RWPE2 (cell line): ENCODE results near the gene PDLIM4.

Source experiments
- ATAC-seq: fragments of 200-7000 bp; cut with Tn5 transposase; 3 replicates; pipeline ENCODE4 v1.9.1; 2021; ENCODE audit warnings: low read depth
- DNase-seq: peaks from one replicate; pipeline ENCODE4 v3.0.0-alpha.2; 2020; ENCODE audit warnings: low spot score
- H3K27ac ChIP-seq: fragments of 450-650 bp; 2 replicates; pipeline ENCODE4 v1.5.1; 2017; ENCODE audit warnings: mild to moderate bottlenecking; ENCODE audit not compliant: poor library complexity, severe bottlenecking
- H3K27me3 ChIP-seq: fragments of 250-450 bp; sonication (Bioruptor Pico); 2 replicates; pipeline ENCODE4 v1.5.1; 2021; ENCODE audit warnings: mild to moderate bottlenecking, moderate library complexity; ENCODE audit not compliant: insufficient read depth, poor library complexity, severe bottlenecking
- H3K36me3 ChIP-seq: fragments of 250-450 bp; sonication (Bioruptor Pico); 2 replicates; pipeline ENCODE4 v1.5.1; 2020; ENCODE audit warnings: low read depth, mild to moderate bottlenecking, moderate library complexity
- H3K4me1 ChIP-seq: fragments of 250-450 bp; sonication (Bioruptor Pico); 2 replicates; pipeline ENCODE4 v1.5.1; 2021; ENCODE audit warnings: mild to moderate bottlenecking, moderate library complexity; ENCODE audit not compliant: insufficient read depth, poor library complexity, severe bottlenecking
- H3K4me3 ChIP-seq: fragments of 250-450 bp; sonication (Bioruptor Pico); 2 replicates; pipeline ENCODE4 v1.5.1; 2021; ENCODE audit warnings: mild to moderate bottlenecking, moderate library complexity; ENCODE audit not compliant: severe bottlenecking
- H3K9me3 ChIP-seq: fragments of 250-450 bp; sonication (Bioruptor Pico); 2 replicates; pipeline ENCODE4 v1.5.1; 2021; ENCODE audit warnings: mild to moderate bottlenecking, moderate library complexity; ENCODE audit not compliant: severe bottlenecking
- CTCF ChIP-seq: fragments of 450-650 bp; IDR thresholded peaks from one replicate; pipeline ENCODE4 v1.5.1; 2017; ENCODE audit warnings: mild to moderate bottlenecking, moderate library complexity; ENCODE audit not compliant: poor library complexity, severe bottlenecking

The PDLIM4 gene

GRCh38 chr5:132210944-132211343 is 46.6 kb upstream of the PDLIM4 start:
- no peak overlapping the region for H3K27ac ChIP-seq
- peaks cover 86% of the 10 kb centered on the region for H3K36me3 ChIP-seq
- no peak for TF ChIP-seq CTCF
- no peak for ATAC-seq
- DNase-seq, result peak; percentile 12
- no peaks in the 10 kb centered on the region for H3K27me3 ChIP-seq
- H3K4me3 ChIP-seq, result no peak overlapping the region
- no peaks in the 10 kb centered on the region for H3K9me3 ChIP-seq
- H3K4me1 ChIP-seq, result peaks cover 9% of the 10 kb centered on the region

- Histone ChIP-seq H3K9me3 (no peaks in the 10 kb centered on the region), H3K27me3 (no peaks in the 10 kb centered on the region), H3K27ac (no peak overlapping the region), H3K4me1 (peaks cover 9% of the 10 kb centered on the region), H3K36me3 (peaks cover 84% of the 10 kb centered on the region), H3K4me3 (no peak overlapping the region)
- peak; percentile 7 for DNase-seq
- no peak for TF ChIP-seq CTCF
- no peak for ATAC-seq
Observed at GRCh38 chr5:132211787-132212186, 45.7 kb upstream of the PDLIM4 start.

- no peak for TF ChIP-seq CTCF
- DNase-seq, result no peak
- H3K36me3 ChIP-seq, result peaks cover 80% of the 10 kb centered on the region
Observed at GRCh38 chr5:132213666-132214065, 43.8 kb upstream of the PDLIM4 start.

GRCh38 chr5:132214491-132214890 is 43.0 kb upstream of the PDLIM4 start:
- DNase-seq (no peak), ATAC-seq (no peak)
- Histone ChIP-seq H3K36me3 (peaks cover 72% of the 10 kb centered on the region), H3K4me3 (no peak overlapping the region), H3K27ac (peak overlapping the region; percentile 54), H3K9me3 (no peaks in the 10 kb centered on the region), H3K4me1 (peaks cover 9% of the 10 kb centered on the region), H3K27me3 (no peaks in the 10 kb centered on the region)
- TF ChIP-seq CTCF, result no peak

More at GRCh38 chr5:132213666-132214065, 43.8 kb upstream of the PDLIM4 start:
- Histone ChIP-seq H3K27me3 (no peaks in the 10 kb centered on the region), H3K27ac (no peak overlapping the region), H3K9me3 (no peaks in the 10 kb centered on the region), H3K4me1 (peaks cover 9% of the 10 kb centered on the region), H3K4me3 (no peak overlapping the region)
- ATAC-seq, result no peak

- TF ChIP-seq CTCF, result no peak
- Histone ChIP-seq H3K4me1 (peaks cover 9% of the 10 kb centered on the region), H3K27ac (peak overlapping the region; percentile 54), H3K9me3 (no peaks in the 10 kb centered on the region), H3K36me3 (peaks cover 66% of the 10 kb centered on the region), H3K4me3 (no peak overlapping the region), H3K27me3 (no peaks in the 10 kb centered on the region)
- ATAC-seq (peak; percentile 99), DNase-seq (peak; percentile 98)
Observed at GRCh38 chr5:132215329-132215728, 42.2 kb upstream of the PDLIM4 start.
